Measurements from ENCODE around the gene SAMSN1.

GRCh38 chr21:14456911-14457310 is 89.2 kb downstream of the SAMSN1 start:
- TF ChIP-seq CTCF (IDR thresholded peaks at IDR 0.05) (no peak), POLR2A (IDR thresholded peaks at IDR 0.05) (no peak)

Measured in esophagus squamous epithelium (tissue), 4 donors.